Heart right ventricle (tissue), 16 donors: ENCODE data around the gene FBXL4. TPM values are rescaled to one million over a fixed set of nuclear protein-coding genes. Genes with fewer than 3 reads are reported as not detected.

Experiments used
- ATAC-seq, 8 donors: fragments of 200-7000 bp; cut with Tn5 transposase; one replicate each; pipeline ENCODE4 v1.9.1; 2020; ENCODE audit warnings: mild to moderate bottlenecking in 8 of 8, moderate library complexity in 8 of 8, moderate number of reproducible peaks in 1 of 8
- DNase-seq, 2 donors: peaks; one replicate each; pipeline ENCODE4 v3.0.0-alpha.2; 2020
- H3K27ac ChIP-seq, 10 donors: fragments of 200-600 bp; sonication (generic) in 2 of 10; one replicate each; pipeline versions ENCODE4 v1.5.0 to v1.8.0; 2020 to 2022; ENCODE audit warnings: mild to moderate bottlenecking in 3 of 10
- H3K27me3 ChIP-seq, 7 donors: fragments of 200-600 bp; one replicate each; pipeline ENCODE4 v1.8.0; 2021 to 2022; ENCODE audit warnings: mild to moderate bottlenecking in 2 of 7
- H3K36me3 ChIP-seq, 9 donors: fragments of 200-600 bp; sonication (generic) in 1 of 9; one replicate each; pipeline versions ENCODE4 v1.5.0 to v1.8.0; 2020 to 2022; ENCODE audit warnings: mild to moderate bottlenecking in 2 of 9
- H3K4me1 ChIP-seq, 9 donors: fragments of 200-600 bp; sonication (generic) in 1 of 9; one replicate each; pipeline versions ENCODE4 v1.5.0 to v1.8.0; 2020 to 2022; ENCODE audit warnings: mild to moderate bottlenecking in 4 of 9
- H3K4me3 ChIP-seq, 10 donors: fragments of 200-600 bp; sonication (generic) in 2 of 10; one replicate each; pipeline versions ENCODE4 v1.5.0 to v1.8.0; 2020 to 2022; ENCODE audit warnings: mild to moderate bottlenecking in 7 of 10, moderate library complexity in 2 of 10
- H3K9me3 ChIP-seq, 11 donors: fragments of 200-600 bp in 10 of 11; sonication (generic) in 2 of 11; one replicate each; pipeline versions ENCODE4 v1.5.0 to v1.8.0; 2013 to 2022; ENCODE audit warnings: mild to moderate bottlenecking in 2 of 11, control low read depth in 1 of 11, moderate library complexity in 1 of 11
- CTCF ChIP-seq, 9 donors: fragments of 200-600 bp; sonication (generic) in 2 of 9; IDR thresholded peaks; one replicate each; pipeline versions ENCODE4 v1.5.0 to v1.8.0; 2021 to 2022; ENCODE audit warnings: antibody characterized with exemption in 9 of 9, mild to moderate bottlenecking in 5 of 9, moderate library complexity in 1 of 9
- WGBS, 2 donors: extraction: QIAGEN DNeasy Blood & Tissue Kit; methylation state at CpG; one replicate each; pipeline ENCODE4 v1.1.7; 2013; ENCODE audit warnings: inconsistent platforms in 1 of 2; 5-methylcytosine and 5-hydroxymethylcytosine counted together
- intact Hi-C, 10 donors: fragments of 100-400 bp; cut with DNase I; formaldehyde crosslinking; loops; one replicate each; pipeline versions ENCODE4 v1.11.1 to v1.14.2; 2022
- polyA plus RNA-seq, 2 donors: library from polyadenylated mRNA; stranded (reverse); fragments of 200-250 nt; gene quantifications; one replicate each; pipeline ENCODE4 v1.2.3, GENCODE V29; 2013
- total RNA-seq, 10 donors: library from RNA; stranded (reverse); fragmentation: NEBNext Ultra II Directional in 3 of 10; extraction: Animal tissue kit (Norgen Biotek cat#: 25700) in 3 of 10; gene quantifications; one replicate each; pipeline versions ENCODE4 v1.2.1 to v1.2.4, GENCODE V29; 2021 to 2023
- donor health status: Arrhythmogenic right ventricular cardiomyopathy.
- donor health status: ischemic (EF 13 %, LVEDD 7.1; RV severe dilation, severe dysfunction).
- donor health status: healthy with polysubstance abuse.
- donor health status: DM: no; HTN: yes; CAD: no.
- donor health status: DM: no; HTN: no; CAD: no.
- donor health status: ischemic (EF 25% LVEDD 6.9; RV normal size, moderate dysfunction).
- donor health status: ischemic (EF 25% LVEDD 5.7; RV mildly dilated, moderate dysfunction).
- donor health status: healthy.
- donor health status: DM: yes; HTN: yes; CAD: no.
- donor health status: Ischemic cardiomyopathy.
- donor health status: ischemic (EF 35%, LVEDD 5.7; RV mildly dilated, moderate dysfunction).
- donor health status: nonischemic (EF 11% LVEDD 7.7; RV severe dilation, severe dysfunction).
- donor health status: DM: yes; HTN: yes; CAD: no.
- donor health status: PGD.
- donor health status: ischemic (EF 29% LVEDD 5.4; RV normal size, mild dysfunction).
- donor health status: nonischemic (EF 23%, LVEDD 6.1; RV moderate dilation, normal function).

The FBXL4 gene
- total and polyA plus RNA-seq, 12 donors, result 2.6 to 20.8 (median 17.0) TPM

GRCh38 chr6:98833057-98833306 is 114.8 kb downstream of the FBXL4 start:
- Histone ChIP-seq H3K27ac (no peak overlapping the region), H3K36me3 (no peaks in the 10 kb centered on the region), H3K4me3 (peak overlapping the region; percentile 37 to 64 (median 52)), H3K4me1 (peaks cover 10 to 63% (median 50%) of the 10 kb centered on the region in 9 donors), H3K27me3 (peaks cover 48 to 100% (median 99%) of the 10 kb centered on the region in 7 donors), H3K9me3 (no peaks in the 10 kb centered on the region)
- intact Hi-C loops, result no loop called here
- DNase-seq (peak in 1 of 2 donors; percentile 28), ATAC-seq (peak in 7 of 8 donors; percentile 42 to 83 (median 73))
- WGBS, 2 donors, result 0 to 1% methylated on average over 26 of the region's 26 CpGs
- peak in 2 of 9 donors; percentile 28 to 43 for TF ChIP-seq CTCF (IDR thresholded peaks at IDR 0.05)

- peaks cover 12 to 68% (median 55%) of the 10 kb centered on the region in 9 donors for H3K4me1 ChIP-seq
- no peaks in the 10 kb centered on the region for H3K36me3 ChIP-seq
- peak overlapping the region in 9 of 10 donors; percentile 37 to 64 (median 52) for H3K4me3 ChIP-seq
- intact Hi-C loops, result no loop called here
- ATAC-seq (peak in 5 of 8 donors; percentile 15 to 50 (median 19)), DNase-seq (no peak)
- no peak overlapping the region for H3K27ac ChIP-seq
- no peaks in the 10 kb centered on the region for H3K9me3 ChIP-seq
- 2% methylated on average over 58 to 59 of the region's 59 CpGs for WGBS, 2 donors
- H3K27me3 ChIP-seq, result peaks cover 50 to 100% (median 99%) of the 10 kb centered on the region in 7 donors
- no peak for TF ChIP-seq CTCF (IDR thresholded peaks at IDR 0.05)
These were observed 115.3 kb downstream of the FBXL4 start for GRCh38 chr6:98832284-98833056.

- no peak for ATAC-seq
- no peak for TF ChIP-seq CTCF (IDR thresholded peaks at IDR 0.05)
These were observed 115.8 kb downstream of the FBXL4 start for GRCh38 chr6:98831959-98832283.

GRCh38 chr6:98831057-98831958 is 116.4 kb downstream of the FBXL4 start:
- no peak overlapping the region for H3K27ac ChIP-seq
- TF ChIP-seq CTCF (IDR thresholded peaks at IDR 0.05), result no peak
- whole genome bisulfite sequencing, 2 donors, result 2 to 5% methylated on average over 58 of the region's 58 CpGs
- intact Hi-C loops, result no loop called here
- no peaks in the 10 kb centered on the region for H3K36me3 ChIP-seq
- DNase-seq, result no peak
- ATAC-seq, result no peak
- no peaks in the 10 kb centered on the region for H3K9me3 ChIP-seq
- H3K4me3 ChIP-seq, result peak overlapping the region in 2 of 10 donors; percentile 4 to 7
- peaks cover 47 to 100% (median 99%) of the 10 kb centered on the region in 7 donors for H3K27me3 ChIP-seq
- peaks cover 15 to 73% (median 59%) of the 10 kb centered on the region in 9 donors for H3K4me1 ChIP-seq

More at GRCh38 chr6:98831959-98832283, 115.8 kb downstream of the FBXL4 start:
- H3K4me1 ChIP-seq, result peaks cover 15 to 74% (median 60%) of the 10 kb centered on the region in 9 donors
- DNase-seq, result no peak
- no peaks in the 10 kb centered on the region for H3K9me3 ChIP-seq
- H3K27ac ChIP-seq, result no peak overlapping the region
- H3K36me3 ChIP-seq, result no peaks in the 10 kb centered on the region
- H3K4me3 ChIP-seq, result peak overlapping the region in 5 of 10 donors; percentile 1 to 64 (median 53)
- peaks cover 48 to 100% (median 99%) of the 10 kb centered on the region in 7 donors for H3K27me3 ChIP-seq
- intact Hi-C loops, result no loop called here
- WGBS, 2 donors, result 2 to 4% methylated on average over 11 of the region's 11 CpGs
